DMS114 treated with DMSO at 0.1 percent for 48 hours (cell line): ENCODE results near the gene NCAM1.
"Not testable (repeated sequence)": the region's sequence is repeated elsewhere in the genome, so short reads cannot be mapped to it uniquely, and the experiment has no call there.

Experiments used
- DNase-seq: peaks from one replicate; lab custom pipeline; 2025; ENCODE audit not compliant: unreplicated experiment; lab: John Stamatoyannopoulos, UW

NCAM1 gene

GRCh38 chr11:112961146-112961668 lies at the start of gene NCAM1:
TSS of gene NCAM1 (plus strand) at chr11:112961420.
- DNase-seq, result peak; percentile 12

- no peak for DNase-seq
Observed at GRCh38 chr11:112922606-112923005, 38.6 kb upstream of the NCAM1 start.

GRCh38 chr11:112924836-112925235 lies 36.4 kb upstream of the NCAM1 start:
- DNase-seq, result not testable (repeated sequence)

GRCh38 chr11:112925516-112926310 lies 35.5 kb upstream of the NCAM1 start:
- no peak for DNase-seq

GRCh38 chr11:112928136-112928535 lies 33.1 kb upstream of the NCAM1 start:
- no peak for DNase-seq

GRCh38 chr11:112929432-112929831 lies 31.8 kb upstream of the NCAM1 start:
- no peak for DNase-seq

GRCh38 chr11:112931703-112932102 lies 29.5 kb upstream of the NCAM1 start:
- DNase-seq, result no peak

GRCh38 chr11:112932593-112932992 lies 28.6 kb upstream of the NCAM1 start:
- no peak for DNase-seq

- no peak for DNase-seq
Observed at GRCh38 chr11:112933970-112934369, 27.2 kb upstream of the NCAM1 start.

GRCh38 chr11:112941104-112941503 lies 20.1 kb upstream of the NCAM1 start:
- no peak for DNase-seq

GRCh38 chr11:112942966-112943643 lies 18.1 kb upstream of the NCAM1 start:
- DNase-seq, result no peak

GRCh38 chr11:112946866-112947265 lies 14.4 kb upstream of the NCAM1 start:
- no peak for DNase-seq

- DNase-seq, result no peak
Observed at GRCh38 chr11:112949781-112950575, 11.2 kb upstream of the NCAM1 start.

- no peak for DNase-seq
Observed at GRCh38 chr11:112958670-112959069, 2.5 kb upstream of the NCAM1 start.

- DNase-seq, result no peak
Observed at GRCh38 chr11:112961751-112962578, 745 bp downstream of the NCAM1 start.

- no peak for DNase-seq
Observed at GRCh38 chr11:112962579-112963367, 1.6 kb downstream of the NCAM1 start.

- DNase-seq, result no peak
Observed at GRCh38 chr11:112963368-112963955, 2.2 kb downstream of the NCAM1 start.

- DNase-seq, result no peak
Observed at GRCh38 chr11:112965656-112966055, 4.4 kb downstream of the NCAM1 start.

GRCh38 chr11:112966561-112966960 lies 5.3 kb downstream of the NCAM1 start:
- DNase-seq, result no peak
